ENCODE data around the gene TTF1. TPM values are rescaled to one million over a fixed set of nuclear protein-coding genes. Genes with fewer than 3 reads are reported as not detected.
A peak's percentile ranks its signal among the peaks of the same experiment; 100 is the strongest.

TTF1 gene
- total and polyA plus RNA-seq, 10 of the 15 experiments (the other 5 are each of a cell fraction or from before 2014, with no cell fraction given), result 11.3 to 25.5 (median 16.0) TPM

DNA sequence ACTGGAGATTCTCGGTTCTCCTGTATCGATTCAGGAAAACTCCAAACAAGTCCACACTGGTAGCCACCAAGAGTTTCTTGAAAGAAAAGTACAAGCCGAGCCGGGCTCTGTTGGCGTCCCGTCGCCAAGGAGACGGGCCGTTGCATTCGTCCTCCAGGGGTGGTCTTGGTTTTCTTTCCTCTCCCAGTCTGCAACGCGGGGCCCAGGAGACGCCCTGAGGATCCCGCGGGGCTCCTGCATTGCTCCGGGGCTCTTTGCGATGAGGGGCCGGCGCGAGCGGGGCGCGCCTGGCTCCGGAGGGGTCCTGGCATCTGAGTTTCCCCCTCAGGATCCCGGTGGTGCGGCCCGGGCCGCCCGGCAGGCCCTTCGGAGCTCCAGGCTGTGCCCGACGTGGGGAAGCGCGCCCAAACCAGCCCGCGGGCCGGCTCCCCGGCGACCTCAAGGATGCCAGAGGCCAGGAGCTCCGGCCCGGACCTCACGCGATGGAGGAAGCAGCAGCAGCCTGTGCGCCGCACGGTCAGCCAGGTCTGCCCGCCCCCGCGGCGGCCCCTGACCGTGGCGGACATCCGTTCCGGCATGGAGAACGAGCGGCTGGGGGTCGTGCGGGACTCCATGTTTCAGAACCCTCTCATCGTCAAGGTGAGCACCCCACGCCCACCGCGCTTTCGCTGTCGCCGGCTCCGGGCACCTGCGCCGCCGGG is 3.3 kb upstream of the TTF1 start, which contains the start of gene CFAP77 (continued):
- TF ChIP-seq, protein P1, sequence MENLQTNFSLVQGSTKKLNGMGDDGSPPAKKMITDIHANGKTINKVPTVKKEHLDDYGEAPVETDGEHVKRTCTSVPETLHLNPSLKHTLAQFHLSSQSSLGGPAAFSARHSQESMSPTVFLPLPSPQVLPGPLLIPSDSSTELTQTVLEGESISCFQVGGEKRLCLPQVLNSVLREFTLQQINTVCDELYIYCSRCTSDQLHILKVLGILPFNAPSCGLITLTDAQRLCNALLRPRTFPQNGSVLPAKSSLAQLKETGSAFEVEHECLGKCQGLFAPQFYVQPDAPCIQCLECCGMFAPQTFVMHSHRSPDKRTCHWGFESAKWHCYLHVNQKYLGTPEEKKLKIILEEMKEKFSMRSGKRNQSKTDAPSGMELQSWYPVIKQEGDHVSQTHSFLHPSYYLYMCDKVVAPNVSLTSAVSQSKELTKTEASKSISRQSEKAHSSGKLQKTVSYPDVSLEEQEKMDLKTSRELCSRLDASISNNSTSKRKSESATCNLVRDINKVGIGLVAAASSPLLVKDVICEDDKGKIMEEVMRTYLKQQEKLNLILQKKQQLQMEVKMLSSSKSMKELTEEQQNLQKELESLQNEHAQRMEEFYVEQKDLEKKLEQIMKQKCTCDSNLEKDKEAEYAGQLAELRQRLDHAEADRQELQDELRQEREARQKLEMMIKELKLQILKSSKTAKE (IDR thresholded peaks at IDR 0.05; ENCODE audit: low read depth, poor library complexity, severe bottlenecking), result no peak
- TF ChIP-seq RAD21 (IDR thresholded peaks at IDR 0.05; ENCODE audit: insufficient read depth, low read depth, low read length), result no peak
- TF ChIP-seq, protein P2, sequence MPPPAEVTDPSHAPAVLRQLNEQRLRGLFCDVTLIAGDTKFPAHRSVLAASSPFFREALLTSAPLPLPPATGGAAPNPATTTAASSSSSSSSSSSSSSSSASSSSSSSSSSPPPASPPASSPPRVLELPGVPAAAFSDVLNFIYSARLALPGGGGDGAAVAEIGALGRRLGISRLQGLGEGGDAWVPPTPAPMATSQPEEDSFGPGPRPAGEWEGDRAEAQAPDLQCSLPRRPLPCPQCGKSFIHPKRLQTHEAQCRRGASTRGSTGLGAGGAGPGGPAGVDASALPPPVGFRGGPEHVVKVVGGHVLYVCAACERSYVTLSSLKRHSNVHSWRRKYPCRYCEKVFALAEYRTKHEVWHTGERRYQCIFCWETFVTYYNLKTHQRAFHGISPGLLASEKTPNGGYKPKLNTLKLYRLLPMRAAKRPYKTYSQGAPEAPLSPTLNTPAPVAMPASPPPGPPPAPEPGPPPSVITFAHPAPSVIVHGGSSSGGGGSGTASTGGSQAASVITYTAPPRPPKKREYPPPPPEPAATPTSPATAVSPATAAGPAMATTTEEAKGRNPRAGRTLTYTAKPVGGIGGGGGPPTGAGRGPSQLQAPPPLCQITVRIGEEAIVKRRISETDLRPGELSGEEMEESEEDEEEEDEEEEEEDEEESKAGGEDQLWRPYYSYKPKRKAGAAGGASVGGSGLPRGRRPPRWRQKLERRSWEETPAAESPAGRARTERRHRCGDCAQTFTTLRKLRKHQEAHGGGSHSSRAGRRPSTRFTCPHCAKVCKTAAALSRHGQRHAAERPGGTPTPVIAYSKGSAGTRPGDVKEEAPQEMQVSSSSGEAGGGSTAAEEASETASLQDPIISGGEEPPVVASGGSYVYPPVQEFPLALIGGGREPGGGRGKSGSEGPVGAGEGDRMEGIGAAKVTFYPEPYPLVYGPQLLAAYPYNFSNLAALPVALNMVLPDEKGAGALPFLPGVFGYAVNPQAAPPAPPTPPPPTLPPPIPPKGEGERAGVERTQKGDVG (CRISPR knock-in tag; IDR thresholded peaks at IDR 0.05), result no peak
- peak; percentile 88 for TF ChIP-seq SREBF1 (IDR thresholded peaks at IDR 0.05; ENCODE audit: low read length)
- peak; percentile 38; the same call in 1 of the 2 replicates for TF ChIP-seq IKZF1 (conservative IDR thresholded peaks at IDR 0.05)
- TF ChIP-seq, protein P3, sequence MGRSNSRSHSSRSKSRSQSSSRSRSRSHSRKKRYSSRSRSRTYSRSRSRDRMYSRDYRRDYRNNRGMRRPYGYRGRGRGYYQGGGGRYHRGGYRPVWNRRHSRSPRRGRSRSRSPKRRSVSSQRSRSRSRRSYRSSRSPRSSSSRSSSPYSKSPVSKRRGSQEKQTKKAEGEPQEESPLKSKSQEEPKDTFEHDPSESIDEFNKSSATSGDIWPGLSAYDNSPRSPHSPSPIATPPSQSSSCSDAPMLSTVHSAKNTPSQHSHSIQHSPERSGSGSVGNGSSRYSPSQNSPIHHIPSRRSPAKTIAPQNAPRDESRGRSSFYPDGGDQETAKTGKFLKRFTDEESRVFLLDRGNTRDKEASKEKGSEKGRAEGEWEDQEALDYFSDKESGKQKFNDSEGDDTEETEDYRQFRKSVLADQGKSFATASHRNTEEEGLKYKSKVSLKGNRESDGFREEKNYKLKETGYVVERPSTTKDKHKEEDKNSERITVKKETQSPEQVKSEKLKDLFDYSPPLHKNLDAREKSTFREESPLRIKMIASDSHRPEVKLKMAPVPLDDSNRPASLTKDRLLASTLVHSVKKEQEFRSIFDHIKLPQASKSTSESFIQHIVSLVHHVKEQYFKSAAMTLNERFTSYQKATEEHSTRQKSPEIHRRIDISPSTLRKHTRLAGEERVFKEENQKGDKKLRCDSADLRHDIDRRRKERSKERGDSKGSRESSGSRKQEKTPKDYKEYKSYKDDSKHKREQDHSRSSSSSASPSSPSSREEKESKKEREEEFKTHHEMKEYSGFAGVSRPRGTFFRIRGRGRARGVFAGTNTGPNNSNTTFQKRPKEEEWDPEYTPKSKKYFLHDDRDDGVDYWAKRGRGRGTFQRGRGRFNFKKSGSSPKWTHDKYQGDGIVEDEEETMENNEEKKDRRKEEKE (IDR thresholded peaks at IDR 0.05), result peak; percentile 94
- TF ChIP-seq, protein P4, sequence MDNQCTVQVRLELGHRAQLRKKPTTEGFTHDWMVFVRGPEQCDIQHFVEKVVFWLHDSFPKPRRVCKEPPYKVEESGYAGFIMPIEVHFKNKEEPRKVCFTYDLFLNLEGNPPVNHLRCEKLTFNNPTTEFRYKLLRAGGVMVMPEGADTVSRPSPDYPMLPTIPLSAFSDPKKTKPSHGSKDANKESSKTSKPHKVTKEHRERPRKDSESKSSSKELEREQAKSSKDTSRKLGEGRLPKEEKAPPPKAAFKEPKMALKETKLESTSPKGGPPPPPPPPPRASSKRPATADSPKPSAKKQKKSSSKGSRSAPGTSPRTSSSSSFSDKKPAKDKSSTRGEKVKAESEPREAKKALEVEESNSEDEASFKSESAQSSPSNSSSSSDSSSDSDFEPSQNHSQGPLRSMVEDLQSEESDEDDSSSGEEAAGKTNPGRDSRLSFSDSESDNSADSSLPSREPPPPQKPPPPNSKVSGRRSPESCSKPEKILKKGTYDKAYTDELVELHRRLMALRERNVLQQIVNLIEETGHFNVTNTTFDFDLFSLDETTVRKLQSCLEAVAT (IDR thresholded peaks at IDR 0.05), result no peak
- TF ChIP-seq STAT1 (conservative IDR thresholded peaks at IDR 0.05), result peak; percentile 71; the same call in 1 of the 2 replicates
- TF ChIP-seq MYC (IDR thresholded peaks at IDR 0.05; ENCODE audit: insufficient read depth, insufficient read length, insufficient replicate concordance, low read length, severe bottlenecking), result no peak
- TF ChIP-seq JUND (IDR thresholded peaks at IDR 0.05; ENCODE audit: low read depth, low read length), result peak; percentile 95; the same call in 1 of the 2 replicates
- TF ChIP-seq TCF3 (IDR thresholded peaks at IDR 0.05; ENCODE audit: borderline replicate concordance, insufficient read depth, low read depth, low read length), result no peak
- TF ChIP-seq FOXK2 (IDR thresholded peaks at IDR 0.05), result peak; percentile 97
- no peak for TF ChIP-seq FOS (IDR thresholded peaks at IDR 0.05; ENCODE audit: borderline replicate concordance, extremely low read depth, insufficient read length)
- TF ChIP-seq, protein P5, sequence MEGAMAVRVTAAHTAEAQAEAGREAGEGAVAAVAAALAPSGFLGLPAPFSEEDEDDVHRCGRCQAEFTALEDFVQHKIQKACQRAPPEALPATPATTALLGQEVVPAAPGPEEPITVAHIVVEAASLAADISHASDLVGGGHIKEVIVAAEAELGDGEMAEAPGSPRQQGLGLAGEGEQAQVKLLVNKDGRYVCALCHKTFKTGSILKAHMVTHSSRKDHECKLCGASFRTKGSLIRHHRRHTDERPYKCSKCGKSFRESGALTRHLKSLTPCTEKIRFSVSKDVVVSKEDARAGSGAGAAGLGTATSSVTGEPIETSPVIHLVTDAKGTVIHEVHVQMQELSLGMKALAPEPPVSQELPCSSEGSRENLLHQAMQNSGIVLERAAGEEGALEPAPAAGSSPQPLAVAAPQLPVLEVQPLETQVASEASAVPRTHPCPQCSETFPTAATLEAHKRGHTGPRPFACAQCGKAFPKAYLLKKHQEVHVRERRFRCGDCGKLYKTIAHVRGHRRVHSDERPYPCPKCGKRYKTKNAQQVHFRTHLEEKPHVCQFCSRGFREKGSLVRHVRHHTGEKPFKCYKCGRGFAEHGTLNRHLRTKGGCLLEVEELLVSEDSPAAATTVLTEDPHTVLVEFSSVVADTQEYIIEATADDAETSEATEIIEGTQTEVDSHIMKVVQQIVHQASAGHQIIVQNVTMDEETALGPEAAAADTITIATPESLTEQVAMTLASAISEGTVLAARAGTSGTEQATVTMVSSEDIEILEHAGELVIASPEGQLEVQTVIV (IDR thresholded peaks at IDR 0.05; ENCODE audit: borderline replicate concordance, partially characterized antibody), result peak; percentile 45
- TF ChIP-seq SMAD1 (IDR thresholded peaks at IDR 0.05; ENCODE audit: low read depth, partially characterized antibody), result no peak

Data from GM12878 (cell line).